Keratinocyte (primary cell): ENCODE measurements around the gene PROC. TPM values are rescaled to one million over a fixed set of nuclear protein-coding genes. Genes with fewer than 3 reads are reported as not detected.

Experiments
- DNase-seq: peaks from one replicate; pipeline ENCODE4 v3.0.0-alpha.2; 2011; ENCODE audit warnings: low read depth, missing footprints, low spot score
- FAIRE-seq: peaks from 2 replicates; lab custom pipeline; 2011; peaks lifted over from hg19 to GRCh38; lab: Jason Lieb, UNC
- H2AFZ ChIP-seq: 2 replicates; pipeline ENCODE4 v1.6.0; 2012; ENCODE audit warnings: low read length, control low read depth, inconsistent platforms; ENCODE audit not compliant: control insufficient read depth
- H3K27ac ChIP-seq: 2 replicates; pipeline ENCODE4 v1.5.1; 2011; ENCODE audit warnings: low read length; ENCODE audit not compliant: control insufficient read depth, insufficient read depth
- H3K27me3 ChIP-seq: 3 replicates; pipeline ENCODE4 v1.6.0; 2011; ENCODE audit warnings: low read length; ENCODE audit not compliant: control insufficient read depth, insufficient read depth; ENCODE audit errors: extremely low read depth
- H3K36me3 ChIP-seq, 2 experiments: 2 replicates in 1 of 2; 3 replicates in 1 of 2; pipeline ENCODE4 v1.5.1; 2011; ENCODE audit warnings: low read length in 2 of 2, mild to moderate bottlenecking in 1 of 2; ENCODE audit not compliant: control insufficient read depth in 2 of 2, insufficient read depth in 2 of 2; ENCODE audit errors: extremely low read depth in 1 of 2
- H3K4me1 ChIP-seq: 3 replicates; pipeline ENCODE4 v1.5.1; 2011; ENCODE audit warnings: low read length; ENCODE audit not compliant: control insufficient read depth, insufficient read depth; ENCODE audit errors: extremely low read depth
- H3K4me2 ChIP-seq: 3 replicates; pipeline ENCODE4 v1.6.0; 2011; ENCODE audit warnings: low read depth, low read length; ENCODE audit not compliant: control insufficient read depth, insufficient read depth; ENCODE audit errors: extremely low read depth
- H3K4me3 ChIP-seq, 3 experiments: fragments of 200-600 bp in 1 of 3; sonication (generic) in 1 of 3; 2 replicates in 2 of 3; 3 replicates in 1 of 3; pipeline ENCODE4 v1.5.1; 2011 to 2016; ENCODE audit warnings: low read length in 3 of 3, mild to moderate bottlenecking in 3 of 3, control low read depth in 2 of 3, inconsistent platforms in 1 of 3, low read depth in 1 of 3, mixed read lengths in 1 of 3, mixed run types in 1 of 3, moderate library complexity in 1 of 3; ENCODE audit not compliant: control insufficient read depth in 2 of 3, insufficient read depth in 2 of 3; ENCODE audit errors: extremely low read depth in 1 of 3
- H3K79me2 ChIP-seq: 2 replicates; pipeline ENCODE4 v1.6.0; 2012; ENCODE audit warnings: low read length; ENCODE audit not compliant: control insufficient read depth, insufficient read depth
- H3K9ac ChIP-seq: 3 replicates; pipeline ENCODE4 v1.6.0; 2011; ENCODE audit warnings: low read length; ENCODE audit not compliant: control insufficient read depth, insufficient read depth; ENCODE audit errors: extremely low read depth
- H3K9me1 ChIP-seq: 3 replicates; pipeline ENCODE4 v1.6.0; 2011; ENCODE audit warnings: low read length; ENCODE audit not compliant: control insufficient read depth, insufficient read depth; ENCODE audit errors: extremely low read depth
- H3K9me3 ChIP-seq: 2 replicates; pipeline ENCODE4 v1.5.1; 2012; ENCODE audit warnings: low read depth, low read length; ENCODE audit not compliant: control insufficient read depth
- H4K20me1 ChIP-seq: 3 replicates; pipeline ENCODE4 v1.6.0; 2011; ENCODE audit warnings: low read length; ENCODE audit not compliant: control insufficient read depth, insufficient read depth; ENCODE audit errors: extremely low read depth
- CTCF ChIP-seq, 3 experiments: IDR thresholded peaks in 1 of 3; conservative IDR thresholded peaks in 1 of 3; optimal IDR thresholded peaks in 1 of 3; 2 replicates in 2 of 3; 3 replicates in 1 of 3; pipeline versions ENCODE3 to v1.5.1; 2011; ENCODE audit warnings: low read length in 3 of 3, mild to moderate bottlenecking in 3 of 3, moderate library complexity in 2 of 3, control low read depth in 1 of 3, inconsistent platforms in 1 of 3; ENCODE audit not compliant: insufficient read depth in 2 of 3; ENCODE audit errors: extremely low read depth in 1 of 3
- EZH2 ChIP-seq: IDR thresholded peaks from one replicate; pipeline ENCODE4 v1.6.1; 2012; ENCODE audit warnings: inconsistent platforms, mild to moderate bottlenecking, low read length, moderate library complexity
- dilution Hi-C: fragments of 300-500 bp; cut with MboI; formaldehyde crosslinking; loops from one replicate; pipeline ENCODE4 v1.7.0; 2020; ENCODE audit warnings: low sequenced_read_pairs; ENCODE audit not compliant: extremely low pct_ligation_motif_present
- polyA plus RNA-seq, 5 experiments: library from polyadenylated mRNA; depleted of rRNA in 3 of 5; stranded (reverse) in 3 of 5; stranded (forward) in 1 of 5; unstranded in 1 of 5; fragments of >200 nt; gene quantifications; 1 replicate in 1 of 5; 2 replicates in 3 of 5; 3 replicates in 1 of 5; pipeline versions ENCODE4 v1.2.1 to v1.2.3, GENCODE V29; 2011 to 2012; ENCODE audit warnings: missing spikeins in 2 of 5, low read depth in 1 of 5, low replicate concordance in 1 of 5

The PROC gene
- polyA plus RNA-seq, 1 donor (not counting 4 experiments of a cell fraction or from before 2014, with no cell fraction given): 0.16 TPM

- dilution Hi-C loops: no loop called here
- H3K27ac ChIP-seq: no peak overlapping the region
- no peak overlapping the region for H2AFZ ChIP-seq
Observed at GRCh38 chr2:127413200-127413599, 5.0 kb upstream of the PROC start.

GRCh38 chr2:127413782-127414637, 4.2 kb upstream of the PROC start:
- no peaks in the 10 kb centered on the region for H3K9me3 ChIP-seq
- H4K20me1 ChIP-seq: no peaks in the 10 kb centered on the region
- TF ChIP-seq EZH2: no peak
- no peak for TF ChIP-seq CTCF (optimal IDR thresholded peaks at IDR 0.05 in 1 of 3, IDR thresholded peaks at IDR 0.05 in 1 of 3, conservative IDR thresholded peaks at IDR 0.05 in 1 of 3; ENCODE audit: extremely low read depth in 1 of 3, insufficient read depth in 2 of 3, low read length in 3 of 3)
- H3K36me3 ChIP-seq: no peaks in the 10 kb centered on the region
- H3K9me1 ChIP-seq: no peaks in the 10 kb centered on the region
- no peaks in the 10 kb centered on the region for H3K79me2 ChIP-seq
- no peak overlapping the region for H2AFZ ChIP-seq
- H3K27me3 ChIP-seq: no peaks in the 10 kb centered on the region
- H3K27ac ChIP-seq: no peak overlapping the region
- H3K4me1 ChIP-seq: peaks cover 33% of the 10 kb centered on the region
- no peak overlapping the region for H3K9ac ChIP-seq
- DNase-seq (no peak), FAIRE-seq (no peak)
- no peak overlapping the region for H3K4me2 ChIP-seq
- no peak overlapping the region for H3K4me3 ChIP-seq
- dilution Hi-C loops: no loop called here

More at GRCh38 chr2:127413200-127413599, 5.0 kb upstream of the PROC start:
- H3K4me1 ChIP-seq: peaks cover 33% of the 10 kb centered on the region
- no peak for TF ChIP-seq EZH2
- TF ChIP-seq CTCF (optimal IDR thresholded peaks at IDR 0.05 in 1 of 3, IDR thresholded peaks at IDR 0.05 in 1 of 3, conservative IDR thresholded peaks at IDR 0.05 in 1 of 3; ENCODE audit: extremely low read depth in 1 of 3, insufficient read depth in 2 of 3, low read length in 3 of 3): no peak
- H3K4me3 ChIP-seq: no peak overlapping the region
- no peak for DNase-seq
- no peaks in the 10 kb centered on the region for H3K36me3 ChIP-seq
- H3K4me2 ChIP-seq: no peak overlapping the region
- H3K9me1 ChIP-seq: no peaks in the 10 kb centered on the region
- FAIRE-seq: no peak
- H3K9ac ChIP-seq: no peak overlapping the region
- H3K79me2 ChIP-seq: no peaks in the 10 kb centered on the region
- no peaks in the 10 kb centered on the region for H4K20me1 ChIP-seq
- no peaks in the 10 kb centered on the region for H3K9me3 ChIP-seq
- H3K27me3 ChIP-seq: no peaks in the 10 kb centered on the region
